ENCODE measurements around the gene LRRC66. TPM values are rescaled to one million over a fixed set of nuclear protein-coding genes. Genes with fewer than 3 reads are reported as not detected.

Gene LRRC66
- total RNA-seq, 4 donors from 2014 or later = 0.16 to 1.3 (median 0.34) TPM; not detected in 1

DNA sequence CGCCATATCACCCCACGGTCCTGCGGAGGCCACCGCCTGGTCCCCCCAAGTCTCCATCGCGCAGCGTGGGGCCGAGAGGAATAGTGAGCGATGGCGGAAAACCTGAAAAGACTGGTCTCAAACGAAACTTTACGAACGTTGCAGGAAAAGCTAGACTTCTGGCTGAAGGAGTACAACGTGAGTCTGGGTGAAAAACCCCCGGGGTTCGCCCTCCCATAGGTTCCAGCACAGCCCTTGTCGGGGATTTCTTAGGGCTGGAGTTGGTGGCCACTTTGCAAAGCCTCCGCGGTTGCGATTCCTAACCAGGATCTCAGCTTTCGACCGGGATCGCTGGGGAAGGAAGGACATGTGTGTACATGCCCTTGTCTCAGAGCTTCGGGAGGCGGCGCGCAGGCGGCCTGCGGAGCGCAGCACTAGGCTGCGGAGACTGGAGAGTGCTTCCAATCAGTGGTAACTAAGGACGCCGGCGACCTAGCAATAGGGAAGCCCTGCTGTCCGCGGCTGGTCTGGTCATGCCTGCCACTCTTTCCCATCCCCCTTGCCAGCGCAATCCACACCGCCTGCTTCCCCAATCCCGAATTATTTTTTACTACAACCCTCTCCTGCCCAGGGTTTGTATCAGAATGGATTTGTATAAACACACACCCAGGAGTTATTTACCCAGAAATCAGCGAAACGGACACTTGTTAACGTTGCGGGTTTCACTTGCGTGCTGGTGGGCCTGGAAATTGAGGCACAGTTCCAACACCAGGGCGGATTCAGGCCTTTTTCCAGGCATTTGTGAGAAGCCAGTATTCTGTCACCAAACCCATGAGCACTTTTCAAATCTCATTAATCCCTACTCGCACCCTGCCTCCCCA lies 31.7 kb upstream of the LRRC66 start:
- no peak for TF ChIP-seq CTCF (IDR thresholded peaks at IDR 0.05; ENCODE audit: low read depth)

DNA sequence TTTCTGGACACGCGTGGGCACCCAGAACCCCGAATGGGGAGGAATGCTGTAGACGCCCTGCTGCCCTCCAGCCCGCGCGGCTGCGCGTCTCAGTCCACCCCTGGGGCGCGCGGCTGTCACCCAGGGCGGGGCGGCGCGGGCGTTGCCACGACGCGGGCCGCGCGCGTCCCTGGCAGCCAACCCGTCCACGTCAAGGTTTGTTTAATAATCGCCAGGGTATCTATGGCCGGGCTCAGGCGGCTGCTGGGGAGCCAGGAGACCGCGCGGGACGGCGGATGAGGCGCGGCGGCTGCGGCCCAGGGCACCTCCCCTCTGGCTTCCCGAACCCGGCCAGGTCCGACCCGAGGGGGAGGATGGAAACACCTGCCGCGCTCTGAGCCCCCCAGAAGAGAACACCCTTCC lies 31.1 kb upstream of the LRRC66 start, which contains the start of gene SPATA18:
TSS of gene SPATA18 (plus strand) at position 92 of the 402 bp plus-strand sequence. CDS start 401 bp downstream, outside the sequence.
- no peak for TF ChIP-seq CTCF (IDR thresholded peaks at IDR 0.05; ENCODE audit: low read depth)

GRCh38 chr4:52049266-52049665 lies 29.1 kb upstream of the LRRC66 start:
- TF ChIP-seq CTCF (IDR thresholded peaks at IDR 0.05; ENCODE audit: low read depth) = no peak

GRCh38 chr4:52045028-52045427 lies 24.9 kb upstream of the LRRC66 start:
- no peak for TF ChIP-seq CTCF (IDR thresholded peaks at IDR 0.05; ENCODE audit: low read depth)

DNA sequence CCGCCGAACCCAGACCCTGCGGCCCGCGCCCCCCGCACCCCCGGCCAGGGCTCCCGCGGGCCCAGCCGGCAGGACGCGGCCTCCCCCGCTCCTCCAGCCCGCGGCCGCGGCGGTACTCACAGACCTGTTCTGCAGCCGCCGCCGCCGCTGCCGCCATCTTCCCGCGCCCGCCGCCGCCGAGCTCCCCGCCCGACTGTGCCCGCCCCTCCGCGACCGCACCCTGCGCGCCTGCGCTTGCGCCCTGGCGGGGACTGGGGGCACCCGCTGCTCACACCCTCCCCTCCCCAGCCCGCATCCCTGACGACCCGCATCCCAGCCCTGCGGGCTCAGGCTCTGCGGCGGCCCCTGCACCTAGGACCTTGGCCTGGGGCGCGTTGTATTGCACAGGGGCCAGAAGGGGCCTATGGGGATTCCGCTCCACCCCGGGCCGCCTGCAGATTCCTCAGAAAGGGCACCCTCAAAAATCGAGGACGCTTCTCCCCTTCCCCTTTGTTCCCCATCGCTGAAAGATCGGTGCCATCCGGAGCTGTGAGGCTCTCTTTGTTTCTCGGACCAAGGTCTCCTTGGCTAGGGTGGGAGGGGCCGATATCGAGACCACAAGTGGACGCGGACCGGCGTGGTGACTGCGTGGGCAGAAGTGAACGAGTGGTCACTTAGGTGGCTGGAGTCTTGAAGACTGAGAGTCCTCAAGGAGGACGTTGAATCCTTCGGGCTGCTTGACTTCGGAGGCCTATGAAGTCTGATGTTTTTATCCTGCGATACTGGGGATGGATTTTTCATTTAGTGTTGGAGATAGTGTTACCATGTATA lies 18.1 kb upstream of the LRRC66 start, which contains the start of gene SGCB:
TSS of gene SGCB (minus strand) at position 197 of the 810 bp plus-strand sequence. CDS start at position 157, 40 bp downstream.
- no peak for TF ChIP-seq CTCF (IDR thresholded peaks at IDR 0.05; ENCODE audit: low read depth)

DNA sequence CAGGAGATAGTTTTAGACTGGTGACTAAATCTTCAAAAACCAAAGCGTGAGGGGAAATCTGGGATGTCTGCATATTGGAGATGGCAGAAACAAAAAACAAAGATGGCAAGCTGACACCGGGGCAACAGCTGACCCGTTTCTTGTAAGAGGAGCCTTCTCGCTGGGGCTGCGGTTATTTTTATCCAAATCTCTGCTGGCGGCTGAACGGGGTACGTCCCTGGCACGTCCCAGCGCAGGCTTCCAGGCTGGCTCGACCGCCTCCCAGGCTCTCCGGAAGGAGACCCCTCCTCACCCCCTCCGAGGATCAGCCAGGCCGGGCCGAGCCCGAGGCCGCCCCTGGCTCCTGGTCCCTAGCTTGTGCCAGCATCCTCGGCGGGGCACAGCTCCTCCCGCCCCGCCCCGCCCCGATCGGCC lies 17.5 kb upstream of the LRRC66 start:
- TF ChIP-seq CTCF (IDR thresholded peaks at IDR 0.05; ENCODE audit: low read depth) = no peak

Measured in subcutaneous adipose tissue (tissue), 4 donors.